Measurements from ENCODE around the gene TOLLIP.
"Not testable (repeated sequence)": the region's sequence is repeated elsewhere in the genome, so short reads cannot be mapped to it uniquely, and the experiment has no call there.

DNA sequence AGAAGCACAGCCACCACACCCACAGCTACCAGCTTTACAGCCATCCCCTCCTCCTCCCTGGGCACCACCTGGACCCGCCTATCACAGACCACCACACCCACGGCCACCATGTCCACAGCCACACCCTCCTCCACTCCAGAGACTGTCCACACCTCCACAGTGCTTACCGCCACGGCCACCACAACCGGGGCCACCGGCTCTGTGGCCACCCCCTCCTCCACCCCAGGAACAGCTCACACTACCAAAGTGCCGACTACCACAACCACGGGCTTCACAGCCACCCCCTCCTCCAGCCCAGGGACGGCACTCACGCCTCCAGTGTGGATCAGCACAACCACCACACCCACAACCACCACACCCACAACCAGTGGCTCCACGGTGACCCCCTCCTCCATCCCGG is 59.0 kb downstream of the TOLLIP start:
- TF ChIP-seq RARB (CRISPR knock-in tag; IDR thresholded peaks at IDR 0.05); ZNF8 (CRISPR knock-in tag; IDR thresholded peaks at IDR 0.05); ZFP30 (CRISPR knock-in tag; IDR thresholded peaks at IDR 0.05); ZC3H10 (CRISPR knock-in tag; IDR thresholded peaks at IDR 0.05); ZNF565 (CRISPR knock-in tag; conservative IDR thresholded peaks at IDR 0.05; ENCODE audit: low read depth); ZFP3 (CRISPR knock-in tag; IDR thresholded peaks at IDR 0.05); ISL1 (CRISPR knock-in tag; IDR thresholded peaks at IDR 0.05); SNAI2 (CRISPR knock-in tag; IDR thresholded peaks at IDR 0.05); POU6F1 (CRISPR knock-in tag; IDR thresholded peaks at IDR 0.05; ENCODE audit: borderline replicate concordance, low read depth); OSR1 (CRISPR knock-in tag; IDR thresholded peaks at IDR 0.05); CSDC2 (CRISPR knock-in tag; IDR thresholded peaks at IDR 0.05): not testable (repeated sequence)
- TF ChIP-seq, protein P1, sequence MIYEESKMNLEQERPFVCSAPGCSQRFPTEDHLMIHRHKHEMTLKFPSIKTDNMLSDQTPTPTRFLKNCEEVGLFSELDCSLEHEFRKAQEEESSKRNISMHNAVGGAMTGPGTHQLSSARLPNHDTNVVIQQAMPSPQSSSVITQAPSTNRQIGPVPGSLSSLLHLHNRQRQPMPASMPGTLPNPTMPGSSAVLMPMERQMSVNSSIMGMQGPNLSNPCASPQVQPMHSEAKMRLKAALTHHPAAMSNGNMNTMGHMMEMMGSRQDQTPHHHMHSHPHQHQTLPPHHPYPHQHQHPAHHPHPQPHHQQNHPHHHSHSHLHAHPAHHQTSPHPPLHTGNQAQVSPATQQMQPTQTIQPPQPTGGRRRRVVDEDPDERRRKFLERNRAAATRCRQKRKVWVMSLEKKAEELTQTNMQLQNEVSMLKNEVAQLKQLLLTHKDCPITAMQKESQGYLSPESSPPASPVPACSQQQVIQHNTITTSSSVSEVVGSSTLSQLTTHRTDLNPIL (CRISPR knock-in tag; IDR thresholded peaks at IDR 0.05; ENCODE audit: low read depth), result not testable (repeated sequence)
- TF ChIP-seq, protein P2, sequence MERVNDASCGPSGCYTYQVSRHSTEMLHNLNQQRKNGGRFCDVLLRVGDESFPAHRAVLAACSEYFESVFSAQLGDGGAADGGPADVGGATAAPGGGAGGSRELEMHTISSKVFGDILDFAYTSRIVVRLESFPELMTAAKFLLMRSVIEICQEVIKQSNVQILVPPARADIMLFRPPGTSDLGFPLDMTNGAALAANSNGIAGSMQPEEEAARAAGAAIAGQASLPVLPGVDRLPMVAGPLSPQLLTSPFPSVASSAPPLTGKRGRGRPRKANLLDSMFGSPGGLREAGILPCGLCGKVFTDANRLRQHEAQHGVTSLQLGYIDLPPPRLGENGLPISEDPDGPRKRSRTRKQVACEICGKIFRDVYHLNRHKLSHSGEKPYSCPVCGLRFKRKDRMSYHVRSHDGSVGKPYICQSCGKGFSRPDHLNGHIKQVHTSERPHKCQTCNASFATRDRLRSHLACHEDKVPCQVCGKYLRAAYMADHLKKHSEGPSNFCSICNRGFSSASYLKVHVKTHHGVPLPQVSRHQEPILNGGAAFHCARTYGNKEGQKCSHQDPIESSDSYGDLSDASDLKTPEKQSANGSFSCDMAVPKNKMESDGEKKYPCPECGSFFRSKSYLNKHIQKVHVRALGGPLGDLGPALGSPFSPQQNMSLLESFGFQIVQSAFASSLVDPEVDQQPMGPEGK (CRISPR knock-in tag; IDR thresholded peaks at IDR 0.05; ENCODE audit: borderline replicate concordance), result not testable (repeated sequence)
